Effector memory CD8-positive, alpha-beta T cell (primary cell): ENCODE results near the gene PDE1C.

Source experiments
- ATAC-seq: fragments of 150-1000 bp; cut with Tn5 transposase; replicated peaks from 2 replicates; pipeline ENCODE4 v1.10.0; 2021; ENCODE audit warnings: mild to moderate bottlenecking, moderate library complexity
- DNase-seq, 3 experiments: peaks; one replicate each; pipeline ENCODE4 v3.0.0; 2021
- H3K27ac Mint-ChIP-seq, 2 donors: one replicate each; pipeline ENCODE4 v1.8.0; 2022; ENCODE audit warnings: mild to moderate bottlenecking in 2 of 2, mixed read lengths in 2 of 2, moderate library complexity in 2 of 2
- H3K27me3 Mint-ChIP-seq, 2 donors: one replicate each; pipeline ENCODE4 v1.8.0; 2022; ENCODE audit warnings: mixed read lengths in 2 of 2
- H3K36me3 Mint-ChIP-seq: one replicate; pipeline ENCODE4 v1.8.0; 2022; ENCODE audit warnings: mild to moderate bottlenecking, moderate library complexity, mixed read lengths; ENCODE audit not compliant: insufficient read depth
- H3K4me1 Mint-ChIP-seq, 2 donors: one replicate each; pipeline ENCODE4 v1.8.0; 2022; ENCODE audit warnings: low read depth in 2 of 2, mixed read lengths in 2 of 2
- H3K4me3 Mint-ChIP-seq, 2 donors: one replicate each; pipeline ENCODE4 v1.8.0; 2022; ENCODE audit warnings: mild to moderate bottlenecking in 2 of 2, mixed read lengths in 2 of 2, moderate library complexity in 2 of 2
- H3K9me3 Mint-ChIP-seq, 2 donors: one replicate each; pipeline ENCODE4 v1.8.0; 2022; ENCODE audit warnings: mixed read lengths in 2 of 2

PDE1C gene

GRCh38 chr7:32069116-32069650 lies 1.0 kb downstream of the PDE1C start:
- H3K36me3 Mint-ChIP-seq, result no peaks in the 10 kb centered on the region
- H3K4me3 Mint-ChIP-seq, result no peak overlapping the region

GRCh38 chr7:32068411-32069101 lies 1.7 kb downstream of the PDE1C start:
- no peak overlapping the region for H3K4me3 Mint-ChIP-seq
- DNase-seq (no peak), ATAC-seq (no peak)
- peaks cover 9 to 21% of the 10 kb centered on the region in 2 donors for H3K27me3 Mint-ChIP-seq
- no peaks in the 10 kb centered on the region for H3K4me1 Mint-ChIP-seq
- H3K9me3 Mint-ChIP-seq, result peaks cover 0 to 3% of the 10 kb centered on the region in 2 donors
- H3K36me3 Mint-ChIP-seq, result no peaks in the 10 kb centered on the region
- H3K27ac Mint-ChIP-seq, result no peak overlapping the region

More at GRCh38 chr7:32069116-32069650, 1.0 kb downstream of the PDE1C start:
- Mint-ChIP-seq H3K27me3 (peaks cover 9 to 21% of the 10 kb centered on the region in 2 donors), H3K27ac (no peak overlapping the region), H3K4me1 (no peaks in the 10 kb centered on the region), H3K9me3 (peaks cover 0 to 2% of the 10 kb centered on the region in 2 donors)
- ATAC-seq (no peak), DNase-seq (no peak)

GRCh38 chr7:32066441-32066840 lies 3.8 kb downstream of the PDE1C start:
- ATAC-seq (no peak), DNase-seq (no peak)
- Mint-ChIP-seq H3K4me3 (no peak overlapping the region), H3K36me3 (no peaks in the 10 kb centered on the region), H3K9me3 (peaks cover 8 to 9% of the 10 kb centered on the region in 2 donors), H3K4me1 (no peaks in the 10 kb centered on the region), H3K27me3 (peaks cover 9 to 17% of the 10 kb centered on the region in 2 donors), H3K27ac (no peak overlapping the region)

GRCh38 chr7:32063614-32064013 lies 6.6 kb downstream of the PDE1C start:
- Mint-ChIP-seq H3K27ac (no peak overlapping the region), H3K9me3 (peaks cover 8 to 12% of the 10 kb centered on the region in 2 donors), H3K4me1 (no peaks in the 10 kb centered on the region), H3K36me3 (no peaks in the 10 kb centered on the region), H3K4me3 (no peak overlapping the region), H3K27me3 (no peaks in the 10 kb centered on the region)
- ATAC-seq (no peak), DNase-seq (no peak)

- Mint-ChIP-seq H3K4me1 (no peaks in the 10 kb centered on the region), H3K9me3 (peaks cover 8 to 12% of the 10 kb centered on the region in 2 donors), H3K27me3 (no peaks in the 10 kb centered on the region), H3K36me3 (no peaks in the 10 kb centered on the region), H3K27ac (no peak overlapping the region), H3K4me3 (no peak overlapping the region)
- no peak for ATAC-seq
- no peak for DNase-seq
Measured at GRCh38 chr7:32062150-32062549, 8.1 kb downstream of the PDE1C start.

GRCh38 chr7:32061346-32061745 lies 8.9 kb downstream of the PDE1C start:
- DNase-seq, result no peak
- no peaks in the 10 kb centered on the region for H3K36me3 Mint-ChIP-seq
- no peak overlapping the region for H3K27ac Mint-ChIP-seq
- no peaks in the 10 kb centered on the region for H3K4me1 Mint-ChIP-seq
- ATAC-seq, result no peak
- H3K9me3 Mint-ChIP-seq, result peaks cover 8 to 12% of the 10 kb centered on the region in 2 donors
- no peaks in the 10 kb centered on the region for H3K27me3 Mint-ChIP-seq
- no peak overlapping the region for H3K4me3 Mint-ChIP-seq

GRCh38 chr7:32059289-32060011 lies 10.8 kb downstream of the PDE1C start:
- Mint-ChIP-seq H3K36me3 (no peaks in the 10 kb centered on the region), H3K27me3 (no peaks in the 10 kb centered on the region), H3K4me1 (no peaks in the 10 kb centered on the region), H3K9me3 (peaks cover 8 to 13% of the 10 kb centered on the region in 2 donors), H3K4me3 (no peak overlapping the region), H3K27ac (no peak overlapping the region)
- DNase-seq, result no peak
- ATAC-seq, result no peak

- no peaks in the 10 kb centered on the region for H3K27me3 Mint-ChIP-seq
- H3K4me1 Mint-ChIP-seq, result no peaks in the 10 kb centered on the region
- no peaks in the 10 kb centered on the region for H3K36me3 Mint-ChIP-seq
- H3K9me3 Mint-ChIP-seq, result peaks cover 8 to 10% of the 10 kb centered on the region in 2 donors
- no peak overlapping the region for H3K4me3 Mint-ChIP-seq
- ATAC-seq (no peak), DNase-seq (no peak)
- no peak overlapping the region for H3K27ac Mint-ChIP-seq
Measured at GRCh38 chr7:32058002-32058401, 12.2 kb downstream of the PDE1C start.

- ATAC-seq (no peak), DNase-seq (no peak)
- Mint-ChIP-seq H3K36me3 (no peaks in the 10 kb centered on the region), H3K9me3 (peaks cover 0 to 4% of the 10 kb centered on the region in 2 donors), H3K4me3 (no peak overlapping the region), H3K4me1 (no peaks in the 10 kb centered on the region), H3K27ac (no peak overlapping the region), H3K27me3 (no peaks in the 10 kb centered on the region)
Measured at GRCh38 chr7:32056767-32057166, 13.4 kb downstream of the PDE1C start.

GRCh38 chr7:32053204-32053603 lies 17.0 kb downstream of the PDE1C start:
- H3K27ac Mint-ChIP-seq, result no peak overlapping the region
- DNase-seq (no peak), ATAC-seq (no peak)
- H3K27me3 Mint-ChIP-seq, result no peaks in the 10 kb centered on the region
- peaks cover 4 to 7% of the 10 kb centered on the region in 2 donors for H3K9me3 Mint-ChIP-seq
- H3K4me1 Mint-ChIP-seq, result no peaks in the 10 kb centered on the region
- H3K4me3 Mint-ChIP-seq, result no peak overlapping the region
- H3K36me3 Mint-ChIP-seq, result peaks cover 2% of the 10 kb centered on the region

- peaks cover 4 to 7% of the 10 kb centered on the region in 2 donors for H3K9me3 Mint-ChIP-seq
- H3K27ac Mint-ChIP-seq, result no peak overlapping the region
- H3K4me1 Mint-ChIP-seq, result no peaks in the 10 kb centered on the region
- DNase-seq (no peak), ATAC-seq (no peak)
- peaks cover 3% of the 10 kb centered on the region for H3K36me3 Mint-ChIP-seq
- no peak overlapping the region for H3K4me3 Mint-ChIP-seq
- no peaks in the 10 kb centered on the region for H3K27me3 Mint-ChIP-seq
Measured at GRCh38 chr7:32051128-32051527, 19.1 kb downstream of the PDE1C start.

- Mint-ChIP-seq H3K4me1 (no peaks in the 10 kb centered on the region), H3K36me3 (peaks cover 3% of the 10 kb centered on the region), H3K27ac (no peak overlapping the region), H3K9me3 (peaks cover 3 to 7% of the 10 kb centered on the region in 2 donors), H3K4me3 (no peak overlapping the region), H3K27me3 (no peaks in the 10 kb centered on the region)
- DNase-seq, result no peak
- no peak for ATAC-seq
Measured at GRCh38 chr7:32049599-32049998, 20.6 kb downstream of the PDE1C start.

GRCh38 chr7:32048970-32049491 lies 21.2 kb downstream of the PDE1C start:
- Mint-ChIP-seq H3K4me3 (no peak overlapping the region), H3K4me1 (no peaks in the 10 kb centered on the region), H3K27me3 (no peaks in the 10 kb centered on the region), H3K9me3 (peaks cover 6 to 7% of the 10 kb centered on the region in 2 donors), H3K27ac (no peak overlapping the region), H3K36me3 (peaks cover 3% of the 10 kb centered on the region)
- no peak for DNase-seq
- no peak for ATAC-seq

- H3K27me3 Mint-ChIP-seq, result no peaks in the 10 kb centered on the region
- H3K4me3 Mint-ChIP-seq, result no peak overlapping the region
- H3K4me1 Mint-ChIP-seq, result no peaks in the 10 kb centered on the region
- peaks cover 3% of the 10 kb centered on the region for H3K36me3 Mint-ChIP-seq
- no peak for DNase-seq
- ATAC-seq, result no peak
- H3K27ac Mint-ChIP-seq, result no peak overlapping the region
- H3K9me3 Mint-ChIP-seq, result peaks cover 6 to 7% of the 10 kb centered on the region in 2 donors
Measured at GRCh38 chr7:32047801-32048200, 22.4 kb downstream of the PDE1C start.
